Measurements from ENCODE around the gene LIME1. TPM values are rescaled to one million over a fixed set of nuclear protein-coding genes. Genes with fewer than 3 reads are reported as not detected.

Gene LIME1
- total RNA-seq, 1 donor from 2014 or later: 12.5 TPM

DNA sequence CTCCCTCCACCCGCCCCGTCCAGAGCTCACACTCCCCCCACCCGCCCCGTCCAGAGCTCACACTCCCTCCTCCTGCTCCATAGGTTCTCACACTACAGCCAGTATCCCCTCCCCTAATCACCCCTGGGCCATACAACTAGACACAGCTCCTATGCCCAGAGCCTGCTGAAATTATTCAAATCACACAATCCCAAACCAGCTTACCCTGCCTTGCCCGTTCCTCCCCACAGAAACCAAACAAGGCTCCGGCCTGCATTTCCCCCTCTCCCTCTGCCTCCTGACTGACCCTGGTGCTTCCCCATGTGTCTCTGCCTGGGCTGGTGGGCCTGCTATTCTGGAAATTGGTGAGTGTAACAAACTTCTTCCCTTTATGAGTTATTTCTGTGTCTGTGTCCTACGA is 21.7 kb downstream of the LIME1 start:
- H3K27me3 Mint-ChIP-seq (ENCODE audit: unreplicated experiment): no peaks in the 10 kb centered on the region
- no peak for DNase-seq (ENCODE audit: extremely low spot score, unreplicated experiment)
- H3K36me3 Mint-ChIP-seq (ENCODE audit: unreplicated experiment): peaks cover 22% of the 10 kb centered on the region
- H3K4me1 Mint-ChIP-seq (ENCODE audit: unreplicated experiment): no peaks in the 10 kb centered on the region
- H3K27ac Mint-ChIP-seq (ENCODE audit: unreplicated experiment): no peak overlapping the region
- TF ChIP-seq CTCF (IDR thresholded peaks at IDR 0.05): no peak
- H3K9me3 Mint-ChIP-seq (ENCODE audit: unreplicated experiment): no peaks in the 10 kb centered on the region
- H3K4me3 Mint-ChIP-seq (ENCODE audit: unreplicated experiment): no peak overlapping the region

DNA sequence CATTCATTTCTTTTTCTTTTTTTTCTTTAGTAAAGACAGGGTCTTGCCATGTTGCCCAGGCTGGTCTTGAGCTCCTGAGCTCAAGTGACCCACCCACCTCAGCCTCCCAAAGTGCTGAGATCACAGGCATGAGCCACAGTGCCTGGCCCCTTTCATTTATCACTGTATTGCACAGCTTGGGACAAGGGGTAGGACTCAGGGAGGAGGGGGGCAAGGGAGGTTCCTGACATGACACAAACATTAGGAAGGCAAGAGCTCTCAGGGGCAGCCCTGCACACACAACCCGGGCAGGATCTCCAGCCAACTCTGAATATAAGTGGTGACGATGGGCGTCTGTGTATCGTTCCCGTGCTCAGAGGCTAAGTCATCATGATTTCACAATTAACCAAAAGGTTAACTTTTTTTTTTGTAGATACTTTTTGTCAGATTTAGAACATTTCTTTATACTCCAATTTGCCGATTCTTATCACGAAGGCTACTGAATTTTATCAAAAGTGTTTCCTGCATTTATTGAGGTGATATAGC is 23.0 kb downstream of the LIME1 start:
- Mint-ChIP-seq H3K4me3 (ENCODE audit: unreplicated experiment) (no peak overlapping the region), H3K36me3 (ENCODE audit: unreplicated experiment) (peaks cover 27% of the 10 kb centered on the region), H3K27me3 (ENCODE audit: unreplicated experiment) (no peaks in the 10 kb centered on the region), H3K27ac (ENCODE audit: unreplicated experiment) (no peak overlapping the region), H3K9me3 (ENCODE audit: unreplicated experiment) (no peaks in the 10 kb centered on the region), H3K4me1 (ENCODE audit: unreplicated experiment) (no peaks in the 10 kb centered on the region)
- no peak for DNase-seq (ENCODE audit: extremely low spot score, unreplicated experiment)
- TF ChIP-seq CTCF (IDR thresholded peaks at IDR 0.05): no peak

DNA sequence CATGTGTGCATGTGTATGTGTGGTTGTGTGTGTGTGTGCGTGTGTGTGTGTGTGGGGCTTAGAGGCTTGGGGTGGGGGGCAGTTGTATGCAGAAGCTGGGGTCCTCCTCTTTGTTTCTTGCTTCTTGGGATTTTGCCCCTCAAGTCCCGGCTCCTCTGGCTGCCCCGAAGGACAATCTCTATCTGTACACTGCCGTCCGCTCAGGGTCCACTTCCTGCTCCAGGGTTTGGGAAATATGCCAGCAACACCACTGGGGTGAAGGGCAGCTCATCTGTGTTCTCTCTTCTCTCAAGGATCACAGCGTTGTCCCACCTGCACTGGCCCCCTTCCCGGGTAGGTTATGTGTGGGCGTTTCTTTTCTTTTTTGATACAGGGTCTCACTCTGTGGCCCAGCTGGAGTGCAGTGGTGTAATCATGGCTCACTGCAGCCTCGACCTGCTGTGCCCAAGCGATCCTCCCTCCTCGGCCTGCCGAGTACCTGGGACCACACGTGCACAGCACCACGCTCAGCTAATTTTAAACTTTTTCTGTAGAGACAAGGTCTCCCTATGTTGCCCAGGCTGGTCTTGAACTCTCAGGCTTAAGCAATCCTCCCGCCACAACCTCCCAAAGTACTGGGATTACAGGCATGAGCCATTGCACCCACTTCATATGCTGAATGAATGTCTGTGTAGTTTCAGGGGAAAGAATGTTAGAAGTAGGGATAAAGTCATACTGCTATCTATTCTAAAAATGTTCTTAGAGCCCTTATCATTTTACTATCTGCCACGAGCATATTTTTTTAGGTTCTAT is 28.8 kb downstream of the LIME1 start:
- Mint-ChIP-seq H3K27me3 (ENCODE audit: unreplicated experiment) (no peaks in the 10 kb centered on the region), H3K9me3 (ENCODE audit: unreplicated experiment) (no peaks in the 10 kb centered on the region), H3K27ac (ENCODE audit: unreplicated experiment) (no peak overlapping the region), H3K36me3 (ENCODE audit: unreplicated experiment) (peaks cover 29% of the 10 kb centered on the region), H3K4me3 (ENCODE audit: unreplicated experiment) (no peak overlapping the region), H3K4me1 (ENCODE audit: unreplicated experiment) (no peaks in the 10 kb centered on the region)
- no peak for DNase-seq (ENCODE audit: extremely low spot score, unreplicated experiment)
- TF ChIP-seq CTCF (IDR thresholded peaks at IDR 0.05): no peak

DNA sequence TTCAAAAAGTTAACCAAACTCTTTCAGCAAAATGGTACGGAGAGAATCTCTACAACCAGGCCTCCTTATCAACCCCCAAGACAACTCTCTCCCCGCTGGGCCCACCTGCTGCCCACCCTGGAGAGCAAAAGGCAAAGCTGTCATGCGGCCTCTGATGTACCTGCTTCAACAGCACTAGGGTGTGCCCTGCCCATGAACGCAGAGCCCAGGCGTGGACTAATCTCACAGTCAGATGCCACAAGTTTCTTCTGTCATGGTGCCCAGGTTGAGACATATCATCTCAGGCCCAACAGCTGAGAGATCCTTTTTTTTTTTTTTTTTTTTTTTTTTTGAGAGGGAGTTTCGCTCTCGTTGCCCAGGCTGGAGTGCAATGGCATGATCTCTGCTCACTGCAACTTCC is 29.4 kb downstream of the LIME1 start:
- no peak for DNase-seq (ENCODE audit: extremely low spot score, unreplicated experiment)
- Mint-ChIP-seq H3K27ac (ENCODE audit: unreplicated experiment) (no peak overlapping the region), H3K9me3 (ENCODE audit: unreplicated experiment) (no peaks in the 10 kb centered on the region), H3K4me1 (ENCODE audit: unreplicated experiment) (no peaks in the 10 kb centered on the region), H3K36me3 (ENCODE audit: unreplicated experiment) (peaks cover 28% of the 10 kb centered on the region), H3K4me3 (ENCODE audit: unreplicated experiment) (no peak overlapping the region), H3K27me3 (ENCODE audit: unreplicated experiment) (no peaks in the 10 kb centered on the region)
- no peak for TF ChIP-seq CTCF (IDR thresholded peaks at IDR 0.05)

DNA sequence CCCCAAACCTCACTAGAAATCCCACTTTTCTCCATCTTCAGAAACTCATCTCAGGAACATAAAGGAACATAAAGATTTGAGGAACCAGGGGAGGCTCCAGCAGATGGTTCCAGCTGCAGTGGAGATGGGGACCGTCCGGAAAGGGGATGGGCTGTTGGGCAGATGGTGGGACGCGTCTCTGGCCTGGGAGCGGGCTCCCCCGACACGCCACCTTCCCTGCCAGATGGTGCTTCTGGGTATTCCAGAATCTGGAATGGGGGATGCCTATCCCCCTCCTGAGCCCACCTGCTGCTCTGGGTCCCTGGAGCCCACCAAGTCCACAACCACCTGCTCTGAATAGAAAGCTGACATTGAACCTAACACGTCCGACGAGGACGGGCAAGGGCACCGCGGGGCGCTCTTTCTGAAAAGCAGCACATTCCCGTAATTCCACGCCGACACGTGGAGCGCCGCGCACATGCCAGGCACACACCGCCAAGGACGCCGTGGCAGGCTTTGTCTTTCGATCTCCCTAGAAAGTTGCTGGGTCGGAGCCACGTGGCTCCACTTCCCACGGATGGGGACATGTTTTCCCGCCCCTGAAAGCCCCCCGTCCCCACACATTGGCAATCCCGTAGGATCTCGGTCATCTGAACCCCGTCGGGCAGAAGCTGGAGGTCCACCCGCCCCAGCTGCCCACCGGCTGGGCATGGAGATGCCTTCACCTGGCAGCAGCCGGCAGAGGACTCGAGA is 30.4 kb downstream of the LIME1 start:
- Mint-ChIP-seq H3K4me1 (ENCODE audit: unreplicated experiment) (no peaks in the 10 kb centered on the region), H3K4me3 (ENCODE audit: unreplicated experiment) (no peak overlapping the region), H3K27ac (ENCODE audit: unreplicated experiment) (no peak overlapping the region), H3K27me3 (ENCODE audit: unreplicated experiment) (no peaks in the 10 kb centered on the region), H3K9me3 (ENCODE audit: unreplicated experiment) (no peaks in the 10 kb centered on the region), H3K36me3 (ENCODE audit: unreplicated experiment) (peaks cover 28% of the 10 kb centered on the region)
- no peak for DNase-seq (ENCODE audit: extremely low spot score, unreplicated experiment)
- TF ChIP-seq CTCF (IDR thresholded peaks at IDR 0.05): no peak
